Measurements from ENCODE around the gene TRH. TPM values are rescaled to one million over a fixed set of nuclear protein-coding genes. Genes with fewer than 3 reads are reported as not detected.

TRH gene
- total RNA-seq, 4 donors from 2014 or later = not detected

DNA sequence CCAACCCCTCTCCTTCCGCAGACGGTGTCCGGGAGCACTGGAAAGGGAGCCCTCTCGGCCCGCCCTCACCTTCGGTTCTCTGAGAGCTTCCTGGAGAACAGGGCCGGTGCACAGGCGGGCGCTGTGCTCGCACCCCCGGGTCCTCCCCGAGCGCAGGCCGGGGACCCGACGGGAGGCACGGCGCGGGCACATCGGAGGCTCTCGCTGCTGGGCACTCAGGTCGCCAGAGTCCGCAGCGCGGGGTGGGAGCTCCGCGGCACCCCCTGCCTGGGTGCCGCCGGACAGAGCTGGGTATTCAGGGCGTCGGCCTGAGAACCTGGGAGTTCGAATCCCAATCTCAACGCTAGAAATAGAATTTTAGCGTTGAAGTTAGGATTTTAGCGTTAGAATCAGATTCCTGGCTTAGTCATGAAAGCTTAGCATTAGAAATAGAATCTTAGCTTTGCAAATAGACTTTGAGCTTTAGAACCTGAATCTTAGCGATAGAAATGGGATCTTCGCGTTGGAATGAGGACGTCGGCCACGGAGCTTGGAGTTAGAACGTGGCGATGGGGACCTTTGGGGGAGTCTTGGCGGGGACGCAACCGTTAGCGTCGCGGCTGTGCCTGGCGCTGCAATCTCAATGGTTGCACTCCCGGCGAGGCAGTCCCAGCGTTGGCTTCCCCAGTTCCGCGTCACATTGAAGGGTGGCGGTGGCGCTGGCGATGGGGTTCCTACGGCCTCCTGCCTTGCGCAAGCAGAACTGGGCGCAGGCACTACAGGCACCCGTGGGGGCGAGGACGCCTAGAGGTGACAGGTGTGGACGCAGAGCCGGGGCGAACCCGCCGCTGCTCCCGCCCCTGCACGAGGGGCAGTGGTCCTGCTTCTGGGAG, 549 bp downstream of the TRH start:
- H3K9me3 ChIP-seq = no peaks in the 10 kb centered on the region
- H3K4me3 ChIP-seq = peak overlapping the region in 3 of 4 donors; percentile 24 to 40 (median 29)
- no peak overlapping the region for H3K27ac ChIP-seq
- H3K27me3 ChIP-seq = peaks cover 0 to 20% of the 10 kb centered on the region in 2 donors
- TF ChIP-seq POLR2A (IDR thresholded peaks at IDR 0.05) = no peak
- TF ChIP-seq, protein P1, sequence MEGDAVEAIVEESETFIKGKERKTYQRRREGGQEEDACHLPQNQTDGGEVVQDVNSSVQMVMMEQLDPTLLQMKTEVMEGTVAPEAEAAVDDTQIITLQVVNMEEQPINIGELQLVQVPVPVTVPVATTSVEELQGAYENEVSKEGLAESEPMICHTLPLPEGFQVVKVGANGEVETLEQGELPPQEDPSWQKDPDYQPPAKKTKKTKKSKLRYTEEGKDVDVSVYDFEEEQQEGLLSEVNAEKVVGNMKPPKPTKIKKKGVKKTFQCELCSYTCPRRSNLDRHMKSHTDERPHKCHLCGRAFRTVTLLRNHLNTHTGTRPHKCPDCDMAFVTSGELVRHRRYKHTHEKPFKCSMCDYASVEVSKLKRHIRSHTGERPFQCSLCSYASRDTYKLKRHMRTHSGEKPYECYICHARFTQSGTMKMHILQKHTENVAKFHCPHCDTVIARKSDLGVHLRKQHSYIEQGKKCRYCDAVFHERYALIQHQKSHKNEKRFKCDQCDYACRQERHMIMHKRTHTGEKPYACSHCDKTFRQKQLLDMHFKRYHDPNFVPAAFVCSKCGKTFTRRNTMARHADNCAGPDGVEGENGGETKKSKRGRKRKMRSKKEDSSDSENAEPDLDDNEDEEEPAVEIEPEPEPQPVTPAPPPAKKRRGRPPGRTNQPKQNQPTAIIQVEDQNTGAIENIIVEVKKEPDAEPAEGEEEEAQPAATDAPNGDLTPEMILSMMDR (IDR thresholded peaks at IDR 0.05) = no peak
- no peak for DNase-seq
- peaks cover 0 to 17% (median 8%) of the 10 kb centered on the region in 4 donors for H3K4me1 ChIP-seq
- no peaks in the 10 kb centered on the region for H3K36me3 ChIP-seq

DNA sequence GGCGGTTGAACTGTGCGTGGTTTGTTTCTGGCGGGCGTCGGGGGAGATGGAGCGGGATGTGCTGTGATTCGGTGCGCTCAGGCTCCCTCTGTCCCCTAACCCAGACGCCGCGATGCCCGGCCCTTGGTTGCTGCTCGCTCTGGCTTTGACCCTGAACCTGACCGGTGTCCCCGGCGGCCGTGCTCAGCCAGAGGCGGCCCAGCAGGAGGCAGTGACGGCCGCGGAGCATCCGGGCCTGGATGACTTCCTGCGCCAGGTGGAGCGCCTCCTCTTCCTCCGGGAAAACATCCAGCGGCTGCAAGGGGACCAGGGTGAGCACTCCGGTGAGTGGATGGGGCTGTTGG, 1.2 kb downstream of the TRH start:
- no peak for DNase-seq
- TF ChIP-seq, protein P1 (IDR thresholded peaks at IDR 0.05) = no peak
- no peak for TF ChIP-seq POLR2A (IDR thresholded peaks at IDR 0.05)
- Histone ChIP-seq H3K4me1 (peaks cover 0 to 17% (median 8%) of the 10 kb centered on the region in 4 donors), H3K9me3 (no peaks in the 10 kb centered on the region), H3K27me3 (peaks cover 0 to 20% of the 10 kb centered on the region in 2 donors), H3K36me3 (no peaks in the 10 kb centered on the region), H3K4me3 (peak overlapping the region in 2 of 4 donors; percentile 24 to 29), H3K27ac (no peak overlapping the region)

DNA sequence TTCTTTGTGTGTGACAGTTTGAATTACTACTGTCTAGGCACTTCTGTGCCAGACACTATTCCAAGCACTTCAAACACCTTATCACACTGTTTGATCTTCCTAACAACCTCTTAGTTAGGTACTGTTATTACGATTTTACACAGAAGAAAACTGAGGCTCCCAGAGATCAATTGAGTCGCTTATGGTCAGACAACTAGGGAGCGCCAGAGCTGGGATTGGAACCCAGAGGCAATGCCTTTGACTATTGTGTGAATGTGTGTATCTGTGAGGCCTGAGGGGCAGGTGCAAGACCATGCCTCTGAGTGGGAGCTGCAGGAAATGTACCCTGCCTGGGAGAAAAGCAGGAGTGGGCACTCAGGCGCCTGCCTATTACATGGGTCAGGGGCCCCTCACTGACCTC, 1.8 kb downstream of the TRH start:
- Histone ChIP-seq H3K27me3 (peaks cover 0 to 20% of the 10 kb centered on the region in 2 donors), H3K27ac (no peak overlapping the region), H3K4me3 (no peak overlapping the region), H3K9me3 (no peaks in the 10 kb centered on the region), H3K4me1 (peaks cover 0 to 17% (median 8%) of the 10 kb centered on the region in 4 donors), H3K36me3 (no peaks in the 10 kb centered on the region)
- no peak for DNase-seq
- TF ChIP-seq, protein P1 (IDR thresholded peaks at IDR 0.05) = no peak
- no peak for TF ChIP-seq POLR2A (IDR thresholded peaks at IDR 0.05)

DNA sequence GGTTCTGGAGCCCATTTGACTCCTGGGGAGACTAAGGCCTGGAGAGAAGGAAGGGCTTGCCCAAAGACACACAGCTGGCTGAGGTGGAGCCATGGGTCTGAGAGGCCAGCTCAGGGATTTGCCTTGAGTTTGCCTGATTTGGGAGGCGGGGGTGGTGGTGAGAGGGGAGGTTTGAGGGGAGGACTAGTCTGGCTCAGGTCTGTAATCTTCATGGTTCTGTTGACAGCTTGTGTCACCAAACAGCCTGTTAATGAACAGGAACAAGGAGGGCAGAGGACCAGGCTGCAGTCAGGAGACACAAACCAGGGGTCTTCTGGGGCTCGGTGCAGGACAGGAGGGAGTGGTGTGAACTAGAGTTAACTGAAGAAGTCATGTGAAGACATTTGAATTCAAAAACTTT, 3.6 kb downstream of the TRH start:
- H3K36me3 ChIP-seq = no peaks in the 10 kb centered on the region
- no peak for DNase-seq
- H3K27ac ChIP-seq = no peak overlapping the region
- TF ChIP-seq POLR2A (IDR thresholded peaks at IDR 0.05) = no peak
- TF ChIP-seq, protein P1 (IDR thresholded peaks at IDR 0.05) = no peak
- peaks cover 0 to 20% of the 10 kb centered on the region in 2 donors for H3K27me3 ChIP-seq
- H3K4me3 ChIP-seq = no peak overlapping the region
- H3K4me1 ChIP-seq = peaks cover 0 to 17% (median 8%) of the 10 kb centered on the region in 4 donors
- no peaks in the 10 kb centered on the region for H3K9me3 ChIP-seq

DNA sequence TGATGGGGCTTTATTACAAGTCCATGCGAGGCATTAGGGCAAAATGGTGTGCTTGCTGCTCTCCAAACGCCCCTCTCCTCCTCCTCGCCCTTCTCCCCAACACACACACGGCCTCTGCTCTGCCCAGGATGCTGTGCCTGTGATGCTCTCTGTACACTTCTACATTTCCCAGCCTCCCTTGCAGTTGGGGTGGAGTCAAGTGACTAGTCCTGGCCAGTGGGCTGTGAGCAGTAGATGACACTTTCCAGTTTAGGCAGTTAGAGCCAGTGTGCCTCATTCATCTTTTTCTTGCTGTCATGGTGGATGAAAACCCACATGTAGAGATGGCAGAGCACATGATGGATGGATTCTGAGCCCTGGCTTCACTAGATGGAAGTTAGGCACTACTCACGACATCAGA, 5.4 kb downstream of the TRH start:
- H3K27ac ChIP-seq = no peak overlapping the region
- H3K27me3 ChIP-seq = peaks cover 0 to 13% of the 10 kb centered on the region in 2 donors
- H3K36me3 ChIP-seq = no peaks in the 10 kb centered on the region
- no peaks in the 10 kb centered on the region for H3K9me3 ChIP-seq
- TF ChIP-seq, protein P1 (IDR thresholded peaks at IDR 0.05) = no peak
- TF ChIP-seq POLR2A (IDR thresholded peaks at IDR 0.05) = no peak
- no peak for DNase-seq
- H3K4me1 ChIP-seq = peaks cover 0 to 12% (median 4%) of the 10 kb centered on the region in 4 donors
- no peak overlapping the region for H3K4me3 ChIP-seq

Measured in Peyer's patch (tissue), 4 donors.